HPDE6-E6E7 (cell line): ENCODE measurements around the gene MTNR1A.
A peak's percentile ranks its signal among the peaks of the same experiment; 100 is the strongest.

Source experiments
- DNase-seq: peaks from one replicate; pipeline ENCODE4 v3.0.0; 2011; ENCODE audit warnings: missing footprints; ENCODE audit errors: extremely low spot score

The MTNR1A gene

GRCh38 chr4:186554914-186555827 lies at the start of gene MTNR1A:
Gene MTNR1A (minus strand): TSS chr4:186555567. CDS start chr4:186555365, 202 bp downstream.
- DNase-seq, result no peak

DNA sequence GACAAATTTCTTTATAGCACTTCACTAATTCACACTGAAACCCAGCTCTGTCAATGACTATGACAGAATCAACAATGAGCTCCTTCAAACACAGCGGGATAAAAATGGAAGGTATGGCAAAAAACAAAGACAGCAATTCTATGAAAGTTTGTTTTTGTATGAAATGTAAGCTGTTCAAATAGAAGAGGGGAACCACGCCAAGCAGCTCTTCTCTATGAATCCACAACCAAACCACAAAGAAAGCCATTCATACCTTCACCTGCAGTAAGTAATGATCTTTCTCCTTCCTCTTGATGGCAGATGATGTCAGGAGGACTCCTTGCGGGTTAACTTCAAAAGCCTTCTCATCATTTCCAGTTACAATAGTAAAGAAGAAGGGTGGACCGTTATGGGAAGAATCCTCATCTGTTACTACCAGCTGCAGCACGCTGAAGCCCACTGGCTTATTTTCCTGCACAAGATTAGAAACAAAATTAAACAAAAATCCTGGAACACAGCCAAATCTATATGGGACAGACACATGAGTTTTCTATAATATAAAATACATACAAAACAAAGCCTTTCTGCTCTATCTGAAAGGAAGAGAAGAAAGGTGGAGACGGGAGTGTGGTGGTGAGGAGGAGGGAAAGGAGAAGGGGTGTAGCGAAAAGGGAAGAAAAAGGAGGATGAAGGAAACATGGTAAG lies 48.9 kb upstream of the MTNR1A start:
- no peak for DNase-seq

- no peak for DNase-seq
These were observed 47.6 kb upstream of the MTNR1A start for GRCh38 chr4:186602978-186603377.

GRCh38 chr4:186599483-186599882 lies 44.1 kb upstream of the MTNR1A start:
- DNase-seq, result no peak

GRCh38 chr4:186598686-186599085 lies 43.3 kb upstream of the MTNR1A start:
- DNase-seq, result no peak

DNA sequence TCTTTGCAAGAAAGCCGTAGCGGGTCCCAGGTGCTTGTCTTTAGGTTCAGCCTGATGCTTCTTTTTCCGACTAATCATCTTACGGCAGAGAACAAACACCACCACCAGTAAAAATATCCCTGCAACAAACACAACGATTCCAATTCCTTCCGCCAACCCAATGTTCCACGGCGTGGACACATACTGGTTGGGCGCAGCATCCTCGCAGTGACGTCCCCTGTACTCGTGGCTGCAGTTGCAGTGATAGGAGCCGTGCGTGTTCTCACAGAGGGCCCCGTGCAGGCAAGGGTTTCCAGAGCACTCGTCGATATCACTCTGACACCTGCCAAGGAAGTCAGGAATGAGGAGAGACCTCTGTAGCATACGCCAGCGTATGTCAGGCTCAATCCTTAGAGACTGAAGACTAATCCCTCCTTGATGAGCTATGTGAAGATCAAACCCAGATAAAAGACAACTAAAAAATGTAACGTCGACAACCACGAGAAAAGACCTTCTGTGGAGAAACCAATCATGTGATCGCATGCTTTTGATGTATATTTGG lies 41.6 kb upstream of the MTNR1A start:
- DNase-seq, result no peak

- DNase-seq, result no peak
These were observed 41.0 kb upstream of the MTNR1A start for GRCh38 chr4:186596346-186596745.

- DNase-seq, result no peak
These were observed 38.2 kb upstream of the MTNR1A start for GRCh38 chr4:186593587-186593973.

DNA sequence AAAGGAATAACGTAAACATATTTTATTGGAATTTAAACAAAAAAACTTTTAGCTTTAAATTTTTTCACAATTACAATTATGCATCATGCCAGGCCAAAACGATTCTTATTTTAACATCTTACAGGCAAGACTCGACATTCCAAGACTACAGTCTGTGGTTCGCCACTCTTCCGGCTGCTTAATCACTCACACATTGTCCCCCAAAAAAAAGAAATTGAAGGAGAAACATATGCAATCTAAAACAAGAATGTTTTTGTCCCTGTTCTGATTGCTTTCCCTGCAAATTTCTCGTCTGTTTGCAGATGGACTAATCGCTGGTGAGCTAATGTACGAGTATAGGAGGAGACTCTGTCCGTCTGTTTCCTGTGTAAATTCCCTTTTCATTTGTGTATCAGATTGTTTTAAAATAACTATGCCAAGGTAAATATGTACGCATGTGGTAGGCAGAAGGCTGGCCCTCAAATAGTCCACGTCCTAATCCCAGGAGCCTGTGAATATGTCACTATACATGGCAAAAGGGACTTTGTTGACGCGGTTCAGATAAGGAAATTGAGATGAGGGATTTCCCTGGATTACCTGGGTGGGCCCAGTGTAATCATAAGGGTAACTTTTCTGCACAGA lies 37.7 kb upstream of the MTNR1A start:
- DNase-seq, result no peak

DNA sequence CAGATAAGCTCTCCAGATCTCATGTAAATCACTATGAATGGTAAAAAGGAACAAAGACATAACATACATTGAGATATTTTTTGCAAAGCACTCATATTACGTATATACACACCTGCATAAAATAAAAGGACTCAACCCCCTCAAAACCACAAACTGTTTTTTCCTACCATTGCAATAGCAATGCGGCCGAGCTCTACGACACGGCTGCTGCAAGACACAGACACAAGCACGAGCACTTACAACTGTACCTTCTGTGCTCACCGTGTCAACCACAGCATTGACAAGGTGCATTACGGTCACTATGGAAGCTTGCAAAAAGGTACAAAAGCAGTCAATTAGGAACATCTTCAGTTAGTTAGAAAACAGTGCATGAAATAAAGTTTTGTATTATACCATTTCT lies 37.1 kb upstream of the MTNR1A start:
- DNase-seq, result no peak

DNA sequence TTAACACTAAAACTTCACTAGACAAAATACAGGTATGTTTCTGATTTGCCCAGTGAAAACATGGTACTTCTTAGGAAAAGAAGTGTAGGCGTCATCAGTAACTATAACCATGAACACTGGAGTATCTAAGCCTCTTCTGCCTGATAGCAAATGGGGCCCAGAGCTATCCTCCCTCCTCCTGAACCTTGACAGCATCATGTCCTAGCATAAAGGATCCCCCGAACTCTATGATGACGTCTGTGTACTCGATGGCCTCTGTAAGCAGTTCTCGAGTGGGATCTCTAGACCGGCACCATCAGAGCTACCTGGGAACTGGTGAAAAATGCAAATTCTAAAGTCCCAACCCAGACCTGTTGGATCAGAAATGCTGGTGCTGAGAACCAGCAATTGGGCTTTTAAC lies 36.3 kb upstream of the MTNR1A start:
- DNase-seq, result no peak

DNA sequence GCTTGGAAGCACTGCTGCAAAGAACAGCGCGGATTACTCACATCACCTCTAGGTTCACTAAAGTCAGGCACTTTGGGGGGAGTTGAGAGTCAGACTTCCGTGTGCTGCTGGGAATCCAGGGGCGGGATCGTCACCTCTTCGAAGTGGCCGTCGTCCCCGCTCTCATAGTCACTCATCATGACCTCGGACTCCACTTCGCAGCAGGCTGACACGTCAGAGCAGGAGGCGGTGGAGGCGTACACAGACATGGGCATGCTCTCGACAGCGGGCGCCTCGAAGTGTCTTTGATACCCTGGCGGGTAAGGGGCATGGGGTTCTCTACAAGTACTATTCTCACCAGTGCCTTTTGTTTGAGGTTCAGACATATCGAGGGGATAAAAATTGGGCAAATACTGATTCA lies 33.1 kb upstream of the MTNR1A start:
- no peak for DNase-seq

DNA sequence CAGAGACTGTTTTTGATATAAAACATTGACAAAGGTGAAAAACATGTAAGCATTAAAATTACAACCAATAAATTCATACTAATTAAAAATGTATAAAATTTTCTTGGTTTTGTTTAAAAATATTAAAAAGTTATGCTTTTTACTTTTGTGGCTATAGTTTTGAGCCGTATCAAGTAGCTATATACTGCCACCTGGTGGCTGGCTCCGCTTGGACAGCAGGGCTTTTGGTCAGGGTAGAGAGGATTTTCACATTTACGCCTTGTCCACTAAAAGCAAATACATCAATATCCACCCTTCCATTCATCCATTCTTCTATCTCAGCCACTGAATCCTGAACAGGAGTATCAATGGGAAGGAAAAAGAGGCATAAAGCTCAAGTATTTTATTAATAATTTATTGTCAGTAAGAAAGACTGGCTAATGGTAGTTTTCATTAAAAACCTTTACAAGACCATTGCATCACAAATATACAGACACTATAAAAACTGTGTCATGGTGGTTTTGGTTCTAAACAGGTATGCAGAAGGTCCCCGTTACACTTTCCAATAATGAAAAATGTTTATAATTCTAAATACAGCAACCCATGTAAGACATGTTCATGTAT lies 32.1 kb upstream of the MTNR1A start:
- peak; percentile 52 for DNase-seq

GRCh38 chr4:186586205-186586604 lies 30.8 kb upstream of the MTNR1A start:
- DNase-seq, result no peak

GRCh38 chr4:186584912-186585311 lies 29.5 kb upstream of the MTNR1A start:
- DNase-seq, result no peak

DNA sequence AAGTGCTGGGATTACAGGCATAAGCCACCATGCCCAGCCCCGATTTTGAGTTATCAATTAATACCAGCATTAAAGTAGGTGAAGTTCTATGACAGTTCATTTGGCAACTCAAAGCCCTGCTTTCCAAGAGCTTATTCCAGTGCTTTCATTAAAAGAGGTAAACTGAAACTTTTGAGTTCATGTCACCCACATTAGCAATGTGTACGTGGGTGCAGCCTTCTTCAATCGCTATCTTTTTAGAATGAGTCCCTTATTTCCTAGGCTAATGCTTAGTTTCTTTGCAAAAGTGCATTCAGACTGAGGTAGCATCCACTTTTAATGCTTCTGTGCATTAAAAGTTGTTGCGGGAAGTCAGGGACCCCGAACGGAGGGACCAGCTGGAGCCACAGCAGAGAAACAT lies 26.1 kb upstream of the MTNR1A start:
- no peak for DNase-seq

GRCh38 chr4:186580669-186581068 lies 25.3 kb upstream of the MTNR1A start:
- no peak for DNase-seq

- DNase-seq, result no peak
These were observed 15.0 kb upstream of the MTNR1A start for GRCh38 chr4:186570193-186570996.

DNA sequence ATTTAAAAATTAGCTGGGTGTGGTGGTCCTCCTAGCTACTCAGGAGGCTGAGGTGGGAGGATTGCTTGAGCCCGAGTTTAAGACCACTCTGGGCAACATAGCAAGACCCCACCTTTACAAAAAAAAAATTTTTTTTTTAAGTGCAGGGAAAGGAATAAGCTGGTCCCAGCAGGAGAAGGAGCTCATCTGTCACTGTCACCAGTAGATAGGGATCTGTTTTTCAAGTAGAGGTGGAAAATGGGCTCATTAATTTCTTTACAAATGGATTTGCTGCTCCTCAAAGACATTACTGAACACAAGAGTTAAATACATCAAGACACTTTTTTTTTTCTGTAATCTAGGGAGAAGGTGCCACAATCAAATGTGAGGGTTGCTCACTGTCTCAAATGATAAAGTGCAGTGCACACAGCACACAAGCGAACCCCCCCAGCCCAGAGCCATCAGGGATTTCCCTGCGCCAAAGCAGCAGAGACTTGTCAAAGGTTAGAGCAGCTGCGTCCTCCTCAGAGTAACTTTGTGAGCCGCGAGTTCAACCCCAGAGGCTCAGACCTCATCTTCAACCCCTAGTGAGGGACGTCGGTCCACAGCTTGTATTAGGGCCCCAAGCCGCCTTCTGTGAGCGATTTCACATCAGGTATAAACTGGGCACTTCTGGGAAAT lies 14.3 kb upstream of the MTNR1A start:
- DNase-seq, result no peak

DNA sequence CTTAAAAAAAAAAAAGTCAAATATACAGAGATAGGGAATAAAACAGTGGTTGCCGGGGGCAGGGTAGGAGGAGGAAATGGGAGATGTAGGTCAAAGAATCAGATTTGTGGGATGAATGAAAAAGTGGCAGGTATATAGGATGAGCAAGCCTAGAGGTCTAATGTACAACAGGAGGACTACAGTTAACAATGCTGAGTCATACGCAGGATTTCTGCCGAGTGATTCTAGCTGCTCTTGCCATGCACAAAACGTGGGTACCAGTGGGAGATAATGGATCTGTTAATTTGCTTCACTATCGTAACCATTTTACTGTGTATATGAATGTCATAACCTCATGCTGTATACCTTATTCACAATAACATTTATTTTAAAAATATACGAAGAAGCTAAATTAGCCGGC lies 10.7 kb upstream of the MTNR1A start:
- DNase-seq, result no peak

- DNase-seq, result no peak
These were observed 8.4 kb upstream of the MTNR1A start for GRCh38 chr4:186563761-186564160.
